ENCODE data around the gene LRRC41. TPM values are rescaled to one million over a fixed set of nuclear protein-coding genes. Genes with fewer than 3 reads are reported as not detected.
"Not testable (repeated sequence)": the region's sequence is repeated elsewhere in the genome, so short reads cannot be mapped to it uniquely, and the experiment has no call there.

LRRC41 gene
- total RNA-seq, 1 experiment from 2014 or later: 106 TPM

- peak; percentile 95 for DNase-seq (ENCODE audit: low read depth)
These were observed 17.5 kb downstream of the LRRC41 start for GRCh38 chr1:46285730-46286477.

DNA sequence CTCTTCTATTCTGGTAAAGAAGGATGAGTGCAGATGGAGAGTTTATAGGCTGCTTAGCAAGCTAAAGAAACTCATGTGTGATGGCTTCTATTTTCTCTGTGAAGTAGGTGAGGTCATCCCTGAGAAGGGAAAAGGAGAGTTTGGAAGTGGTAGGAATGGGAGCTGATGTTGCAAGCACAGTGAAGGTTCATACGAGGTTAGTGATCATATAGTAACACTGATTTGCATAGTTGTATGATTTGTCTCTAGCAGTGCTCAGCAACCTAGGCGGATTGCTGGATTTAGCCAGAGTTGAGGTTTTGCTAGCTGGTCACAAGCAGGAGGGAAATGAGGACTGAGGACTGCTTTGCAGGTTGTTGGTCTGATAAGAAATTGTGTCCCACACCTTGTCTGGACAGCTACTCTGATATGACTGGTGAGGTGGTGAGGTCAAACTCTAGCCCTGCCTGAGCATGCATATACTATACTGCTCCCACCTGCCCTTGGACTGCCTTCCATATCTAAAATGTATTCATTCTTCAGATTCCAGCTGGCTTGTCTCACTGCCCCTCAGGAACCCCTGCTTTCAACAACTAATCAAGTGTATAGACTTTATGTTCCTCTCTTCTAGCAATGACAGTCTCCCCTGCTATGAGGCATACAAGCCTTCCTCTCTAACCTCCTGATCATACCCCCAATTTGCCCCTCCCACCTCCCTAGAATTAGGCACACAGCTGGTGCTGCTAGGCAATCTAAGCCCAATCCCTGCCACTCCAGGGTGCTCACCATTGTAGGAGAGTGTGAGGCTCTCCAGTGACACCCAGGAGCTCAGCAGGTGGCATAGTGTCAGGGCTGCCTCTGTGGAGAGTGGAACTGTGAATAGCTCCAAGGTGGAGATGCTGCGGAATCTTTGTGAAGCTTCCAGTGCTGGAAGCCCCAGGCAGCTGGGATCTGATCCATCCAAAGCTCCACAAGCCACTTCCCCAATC, 18.5 kb downstream of the LRRC41 start:
- DNase-seq (ENCODE audit: low read depth): no peak

DNA sequence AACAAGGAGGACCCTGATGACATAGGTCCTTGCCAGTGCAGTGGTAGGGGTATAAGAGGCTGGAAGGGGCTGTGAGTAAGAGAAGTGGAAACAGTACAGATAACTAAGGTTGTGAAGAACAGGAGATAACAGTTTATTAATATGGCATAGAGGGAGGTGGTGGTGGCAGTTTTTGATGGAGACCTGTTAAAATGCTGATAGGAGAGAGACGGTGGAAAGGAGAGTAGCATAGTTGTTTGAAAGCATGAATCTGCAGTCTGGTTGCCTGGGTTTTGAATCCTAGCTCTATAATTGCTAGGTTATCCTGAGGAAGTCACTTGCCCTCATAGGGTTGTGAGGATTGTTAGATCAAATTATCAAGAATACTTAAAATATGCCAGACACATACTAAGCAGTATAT, 19.4 kb downstream of the LRRC41 start:
- no peak for DNase-seq (ENCODE audit: low read depth)

DNA sequence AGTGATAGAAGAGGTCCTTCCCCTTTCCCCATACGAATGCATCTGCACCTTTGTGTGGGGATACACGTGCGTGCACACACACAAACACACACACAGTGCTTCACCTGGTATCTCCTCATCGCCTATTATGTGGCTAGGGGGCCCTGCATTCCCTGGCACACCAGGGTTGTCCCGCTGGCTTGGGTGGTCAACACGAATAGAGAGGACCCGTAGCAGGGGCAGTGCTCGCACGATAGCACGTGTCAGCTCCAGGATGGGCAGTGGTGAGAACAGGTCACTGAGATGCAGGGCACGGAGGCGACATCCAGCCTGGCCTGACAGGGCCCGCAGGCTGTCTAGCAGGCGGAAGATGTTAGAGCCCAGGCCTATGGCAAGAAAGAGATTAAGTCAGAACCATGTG, 22.4 kb downstream of the LRRC41 start:
- DNase-seq (ENCODE audit: low read depth): no peak

DNA sequence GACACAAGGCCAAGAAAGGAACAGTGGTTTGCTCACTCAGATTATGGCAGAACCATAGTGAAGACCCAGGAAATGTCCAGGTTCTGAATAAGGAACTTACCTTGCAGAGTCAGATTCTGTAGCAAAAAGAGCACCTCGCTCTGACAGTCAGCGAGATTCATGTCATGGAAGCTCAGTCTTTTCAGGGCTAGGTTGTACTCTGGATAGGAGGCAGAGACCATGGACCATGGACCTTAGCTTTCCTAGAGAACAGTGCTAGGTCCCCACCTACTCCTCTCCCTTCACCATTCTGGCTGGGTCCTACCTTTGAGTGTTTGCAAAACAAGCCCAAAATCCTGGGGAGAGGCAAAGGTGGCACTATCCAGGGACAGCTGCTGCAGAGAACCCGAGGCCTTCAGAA, 23.3 kb downstream of the LRRC41 start:
- no peak for DNase-seq (ENCODE audit: low read depth)

- DNase-seq (ENCODE audit: low read depth): no peak
These were observed 24.6 kb downstream of the LRRC41 start for GRCh38 chr1:46278807-46279206.

GRCh38 chr1:46277658-46278373, 25.6 kb downstream of the LRRC41 start:
- DNase-seq (ENCODE audit: low read depth): no peak

DNA sequence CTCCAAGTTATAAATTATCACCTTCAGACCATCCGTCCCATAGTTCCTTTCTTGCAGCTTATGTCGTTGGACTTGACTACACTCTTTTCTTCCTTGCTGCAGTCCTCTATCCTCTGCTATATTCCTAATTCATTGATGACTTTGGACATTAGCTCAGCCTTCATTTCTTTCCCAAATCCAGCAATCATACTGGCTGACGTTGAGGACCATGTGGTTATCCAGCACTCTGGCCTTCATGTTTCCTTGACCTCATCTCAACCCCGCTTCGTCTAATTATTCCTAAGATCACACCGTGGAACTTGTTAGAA, 28.4 kb downstream of the LRRC41 start:
- no peak for DNase-seq (ENCODE audit: low read depth)

DNA sequence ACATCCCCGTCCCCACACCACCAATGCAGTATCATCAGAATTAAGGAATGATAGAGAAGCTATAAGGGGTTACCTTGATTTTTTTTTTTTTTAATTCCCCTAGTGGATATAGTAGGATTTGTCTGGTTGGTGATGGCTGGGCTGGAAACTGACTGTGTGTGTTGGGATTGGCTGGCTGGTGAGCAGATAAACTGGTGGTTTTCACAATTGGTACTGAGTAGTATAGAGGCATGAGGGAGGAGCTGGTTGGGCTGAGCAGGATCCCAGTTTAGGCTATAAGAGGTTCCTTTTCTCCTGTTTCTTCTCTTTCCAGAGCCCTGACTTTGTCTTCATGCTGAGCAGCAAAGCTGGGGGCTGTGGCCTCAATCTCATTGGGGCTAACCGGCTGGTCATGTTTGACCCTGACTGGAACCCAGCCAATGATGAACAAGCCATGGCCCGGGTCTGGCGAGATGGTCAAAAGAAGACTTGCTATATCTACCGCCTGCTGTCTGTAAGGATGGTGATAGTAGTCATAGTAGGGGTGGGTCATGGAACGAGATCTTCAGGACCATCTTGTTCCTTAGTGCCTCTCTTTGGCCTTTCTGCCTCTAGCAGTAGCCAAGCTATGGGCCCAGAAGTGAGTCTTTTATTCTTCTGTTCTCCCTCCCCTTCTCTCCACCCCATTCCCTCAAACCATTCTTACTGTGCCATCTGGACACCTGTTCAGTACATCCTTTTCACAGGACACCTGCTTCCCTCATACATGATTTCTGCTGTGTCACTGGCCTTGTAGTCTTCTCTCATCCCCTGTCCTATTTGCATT, 29.0 kb downstream of the LRRC41 start:
- no peak for DNase-seq (ENCODE audit: low read depth)

GRCh38 chr1:46268578-46268977, 34.8 kb downstream of the LRRC41 start:
- DNase-seq (ENCODE audit: low read depth): no peak

GRCh38 chr1:46263146-46263545, 40.3 kb downstream of the LRRC41 start:
- DNase-seq (ENCODE audit: low read depth): no peak

DNA sequence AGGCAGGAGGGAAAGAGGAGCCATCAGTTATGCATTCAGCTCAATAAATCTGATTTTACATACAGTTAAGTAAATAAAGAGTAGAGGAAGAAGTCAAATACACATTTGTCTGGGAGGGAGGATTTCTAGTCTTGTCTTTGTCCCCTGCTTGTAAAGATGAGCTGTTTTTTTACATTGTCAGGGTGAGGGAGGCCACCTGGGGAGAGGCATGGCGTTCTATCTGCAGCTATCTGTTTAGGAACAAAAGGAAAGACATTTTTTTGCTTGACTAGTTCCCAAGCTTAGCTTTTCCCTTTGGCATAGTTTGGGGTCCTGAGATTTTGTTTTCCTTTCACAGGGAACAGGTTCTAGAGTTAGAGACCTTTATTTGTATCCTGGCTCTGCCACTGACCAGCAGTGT, 40.9 kb downstream of the LRRC41 start:
- no peak for DNase-seq (ENCODE audit: low read depth)

GRCh38 chr1:46256523-46256922, 46.9 kb downstream of the LRRC41 start:
- DNase-seq (ENCODE audit: low read depth): no peak

- no peak for DNase-seq (ENCODE audit: low read depth)
These were observed 48.7 kb downstream of the LRRC41 start for GRCh38 chr1:46254668-46255067.

GRCh38 chr1:46248122-46248920, 55.1 kb downstream of the LRRC41 start:
- DNase-seq (ENCODE audit: low read depth): peak; percentile 36

- peak; percentile 99 for DNase-seq (ENCODE audit: low read depth)
These were observed 55.8 kb downstream of the LRRC41 start, which contains the start of gene RAD54L for GRCh38 chr1:46247436-46248121. Gene RAD54L, plus strand, starts transcription at chr1:46247763. Its CDS starts 643 bp downstream, at chr1:46248406.

GRCh38 chr1:46246548-46247435, 56.6 kb downstream of the LRRC41 start:
- DNase-seq (ENCODE audit: low read depth): peak; percentile 42

DNA sequence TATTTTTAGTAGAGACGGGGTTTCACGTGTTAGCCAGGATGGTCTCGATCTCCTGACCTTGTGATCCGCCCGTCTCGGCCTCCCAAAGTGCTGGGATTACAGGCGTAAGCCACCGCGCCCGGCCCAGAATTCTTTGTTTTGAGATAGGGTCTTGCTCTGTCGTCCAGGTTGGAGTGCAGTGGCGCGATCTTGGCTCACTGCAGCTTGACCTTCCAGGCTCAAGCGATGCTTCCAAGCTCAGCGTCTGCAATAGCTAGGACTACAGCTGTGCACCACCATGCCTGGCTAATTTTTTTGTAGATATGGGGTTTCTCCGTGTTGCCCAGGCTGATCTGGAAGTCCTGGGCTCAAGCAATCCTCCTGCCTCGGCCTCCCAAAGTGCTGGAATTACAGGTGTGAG, 57.3 kb downstream of the LRRC41 start:
- not testable (repeated sequence) for DNase-seq (ENCODE audit: low read depth)
